ENCODE measurements around the gene NUP35.
A peak's percentile ranks its signal among the peaks of the same experiment; 100 is the strongest.

The NUP35 gene, protein sequence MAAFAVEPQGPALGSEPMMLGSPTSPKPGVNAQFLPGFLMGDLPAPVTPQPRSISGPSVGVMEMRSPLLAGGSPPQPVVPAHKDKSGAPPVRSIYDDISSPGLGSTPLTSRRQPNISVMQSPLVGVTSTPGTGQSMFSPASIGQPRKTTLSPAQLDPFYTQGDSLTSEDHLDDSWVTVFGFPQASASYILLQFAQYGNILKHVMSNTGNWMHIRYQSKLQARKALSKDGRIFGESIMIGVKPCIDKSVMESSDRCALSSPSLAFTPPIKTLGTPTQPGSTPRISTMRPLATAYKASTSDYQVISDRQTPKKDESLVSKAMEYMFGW

DNA sequence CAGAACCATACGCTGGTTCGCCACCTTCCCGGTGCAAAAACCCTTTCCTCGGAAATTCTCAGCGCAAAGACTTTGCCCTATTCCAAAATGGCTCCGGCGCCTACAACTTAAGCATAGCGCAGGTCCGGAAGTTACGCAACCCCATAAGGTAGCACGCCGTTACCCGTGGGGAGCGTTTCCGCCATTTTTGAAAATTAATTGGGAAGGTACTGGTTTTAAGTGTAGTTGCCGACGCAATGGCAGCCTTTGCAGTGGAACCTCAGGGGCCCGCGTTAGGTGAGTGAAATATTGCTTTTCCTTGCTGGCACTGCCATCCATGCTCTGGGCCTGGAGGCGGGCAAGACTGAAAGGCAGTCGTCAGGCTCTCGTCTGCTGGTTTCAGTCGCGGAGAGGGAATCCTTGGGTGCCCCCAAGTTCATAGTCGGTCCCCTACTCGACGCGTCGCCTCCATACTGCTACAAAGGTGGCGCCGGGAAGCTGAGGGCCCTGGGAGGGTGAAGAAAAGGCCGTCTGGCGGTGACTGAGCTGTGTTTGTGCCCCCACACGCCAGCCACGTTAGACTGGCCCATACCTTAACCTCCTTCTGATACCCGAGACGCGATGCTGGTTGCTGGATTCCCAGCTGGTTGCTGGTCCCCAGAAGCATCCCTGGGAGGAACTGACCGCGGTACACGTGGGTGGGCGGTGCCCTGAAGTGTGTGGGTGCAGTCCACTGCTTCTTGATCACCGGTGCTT lies at the start of gene NUP35:
NUP35 (plus strand) TSS at position 222 of the 735 bp plus-strand sequence; CDS start at position 237, 15 bp downstream.
- DNase-seq (ENCODE audit: low read depth in 2 of 2) = peak; percentile 74 to 75

DNA sequence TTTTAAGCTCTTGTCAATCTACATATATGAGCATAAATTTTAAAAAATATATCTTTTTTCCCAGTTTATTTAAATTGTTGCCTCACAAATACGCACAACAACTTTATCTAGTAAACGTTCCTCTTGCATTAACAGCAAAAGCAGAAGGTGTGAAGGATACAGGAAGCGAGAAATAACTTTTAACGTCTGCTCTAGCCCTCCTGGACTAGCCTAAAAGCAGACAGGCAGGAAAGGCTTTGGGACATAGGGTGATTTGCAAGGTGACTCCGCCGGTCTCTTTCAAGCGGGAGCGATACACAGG lies 46.1 kb upstream of the NUP35 start:
- no peak for DNase-seq (ENCODE audit: low read depth in 2 of 2)

DNA sequence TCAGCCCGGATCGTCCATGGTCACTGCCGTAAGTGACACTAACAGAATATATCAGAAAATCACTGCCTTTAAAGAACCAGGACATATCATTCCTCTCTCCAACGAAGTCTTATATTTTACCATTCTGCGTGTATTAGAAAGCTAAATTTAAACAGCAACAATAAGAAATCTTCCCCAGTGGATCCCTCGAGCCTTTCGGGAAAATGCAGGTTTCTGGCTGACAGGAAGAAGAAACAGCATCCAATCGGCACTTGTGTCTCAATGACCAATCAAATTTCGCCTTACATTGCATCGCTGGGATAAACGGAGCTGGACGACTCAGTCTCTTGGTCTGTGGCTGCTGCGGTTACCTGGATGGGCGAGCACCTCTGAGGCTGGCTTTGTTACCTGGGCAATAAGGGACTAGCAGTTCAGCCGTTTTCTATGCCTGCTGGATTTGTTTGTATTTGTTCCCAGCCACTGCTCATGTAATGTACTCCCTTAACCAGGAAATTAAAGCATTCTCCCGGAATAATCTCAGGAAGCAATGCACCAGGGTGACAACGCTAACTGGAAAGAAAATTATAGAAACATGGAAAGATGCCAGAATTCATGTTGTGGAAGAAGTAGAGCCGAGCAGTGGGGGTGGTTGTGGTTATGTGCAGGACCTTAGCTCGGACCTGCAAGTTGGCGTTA lies 45.6 kb upstream of the NUP35 start, which contains the start of gene DUSP19:
DUSP19 (plus strand) TSS at position 284 of the 675 bp plus-strand sequence; CDS start at position 471, 187 bp downstream.
- peak; percentile 64 to 78 for DNase-seq (ENCODE audit: low read depth in 2 of 2)

DNA sequence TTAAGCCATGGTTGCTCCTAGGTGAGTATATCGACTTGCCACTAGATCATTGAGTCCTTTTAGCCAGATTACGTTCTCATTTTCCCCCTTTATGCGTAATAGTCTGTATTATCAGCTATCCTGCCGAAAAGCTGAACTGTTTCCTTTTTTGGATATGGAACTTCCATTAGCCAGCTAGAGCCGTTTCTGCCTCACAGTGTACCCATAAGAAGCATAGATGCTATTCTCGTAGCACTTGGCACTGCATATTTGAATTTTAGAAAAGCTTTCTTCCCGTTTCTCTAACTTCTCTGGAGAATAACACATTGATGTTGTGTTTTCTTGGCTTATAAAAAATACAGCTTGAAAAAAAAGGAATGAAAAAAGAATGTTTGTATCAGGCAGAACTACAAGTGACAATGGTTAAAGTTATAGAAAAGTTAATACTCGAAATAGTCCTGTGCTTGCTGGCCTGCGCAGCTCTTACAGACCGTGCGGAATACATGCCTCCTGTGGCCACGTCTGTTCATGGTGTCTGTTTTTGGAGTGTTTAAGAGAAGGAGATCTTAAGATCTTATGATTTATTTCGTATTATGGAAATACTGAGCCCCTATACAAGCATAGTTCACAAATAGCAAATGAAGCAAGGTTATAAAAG lies 45.0 kb upstream of the NUP35 start:
- no peak for DNase-seq (ENCODE audit: low read depth in 2 of 2)

DNA sequence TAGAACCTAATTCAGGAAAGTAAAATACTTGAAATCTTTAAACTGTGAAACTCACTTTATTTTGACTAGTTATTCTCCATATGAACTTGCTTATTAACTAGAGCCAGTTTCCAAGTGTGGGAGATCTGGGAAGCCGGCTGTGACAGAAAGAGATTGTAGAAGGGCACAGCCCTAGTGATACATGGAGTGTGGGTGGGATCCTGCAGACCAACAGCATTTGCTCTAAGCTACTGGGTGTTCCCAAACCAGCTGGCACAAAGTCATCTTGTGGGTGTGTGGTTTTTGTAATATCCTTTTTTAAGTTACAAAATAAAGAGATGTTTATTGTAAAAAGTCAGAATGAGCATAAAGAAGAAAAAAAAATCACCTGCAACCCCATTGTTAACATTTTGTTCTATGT lies 42.3 kb upstream of the NUP35 start:
- DNase-seq (ENCODE audit: low read depth in 2 of 2) = no peak

DNA sequence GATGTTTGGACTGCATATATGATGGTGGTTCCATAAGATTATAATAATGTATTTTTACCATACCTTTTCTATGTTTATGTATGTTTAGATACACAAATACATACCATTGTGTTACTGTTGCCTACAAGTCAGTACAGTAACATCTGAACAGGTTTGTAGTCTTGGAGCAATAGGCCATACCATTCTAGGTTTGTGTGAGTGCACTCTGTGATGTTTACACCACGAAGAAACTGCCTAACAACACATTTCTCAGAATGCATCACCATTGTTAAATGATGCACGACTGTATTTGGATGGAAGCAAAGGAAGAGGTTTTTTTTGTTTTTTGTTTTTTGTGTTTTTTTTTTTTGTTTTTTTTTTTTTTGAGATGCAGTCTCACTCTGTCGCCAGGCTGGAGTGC lies 36.2 kb upstream of the NUP35 start:
- DNase-seq (ENCODE audit: low read depth in 2 of 2) = no peak

DNA sequence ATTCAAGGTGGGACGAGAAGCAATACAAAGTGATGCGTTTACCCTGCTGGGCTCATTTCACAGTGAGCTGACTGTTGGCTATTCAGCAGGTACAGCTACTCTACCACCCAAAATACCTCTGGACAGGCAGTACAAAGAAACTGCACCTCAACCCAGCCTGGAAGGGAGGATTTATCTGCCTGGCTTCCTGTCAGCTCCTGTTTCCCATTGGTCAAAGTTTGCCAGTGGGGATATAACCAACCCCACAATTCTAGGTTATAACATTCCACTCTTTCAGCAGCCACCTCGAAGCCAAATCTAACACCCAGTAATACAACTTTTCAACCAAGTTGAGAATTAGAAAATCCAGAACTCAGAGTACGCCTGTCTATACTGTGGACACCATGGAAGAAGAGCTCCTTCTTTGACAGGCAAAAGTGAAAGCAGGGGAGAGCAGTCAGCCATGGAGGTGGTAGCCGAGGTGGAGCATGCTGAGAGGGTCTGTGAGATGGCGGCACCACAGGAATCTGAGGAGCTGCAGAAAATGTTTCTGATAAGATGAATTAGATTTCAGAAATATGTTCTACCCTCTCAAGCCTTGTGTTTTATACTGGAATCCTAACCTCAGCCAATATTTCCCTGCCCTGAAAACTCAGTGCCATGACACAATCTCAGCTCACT lies 34.9 kb upstream of the NUP35 start:
- DNase-seq (ENCODE audit: low read depth in 2 of 2) = no peak

DNA sequence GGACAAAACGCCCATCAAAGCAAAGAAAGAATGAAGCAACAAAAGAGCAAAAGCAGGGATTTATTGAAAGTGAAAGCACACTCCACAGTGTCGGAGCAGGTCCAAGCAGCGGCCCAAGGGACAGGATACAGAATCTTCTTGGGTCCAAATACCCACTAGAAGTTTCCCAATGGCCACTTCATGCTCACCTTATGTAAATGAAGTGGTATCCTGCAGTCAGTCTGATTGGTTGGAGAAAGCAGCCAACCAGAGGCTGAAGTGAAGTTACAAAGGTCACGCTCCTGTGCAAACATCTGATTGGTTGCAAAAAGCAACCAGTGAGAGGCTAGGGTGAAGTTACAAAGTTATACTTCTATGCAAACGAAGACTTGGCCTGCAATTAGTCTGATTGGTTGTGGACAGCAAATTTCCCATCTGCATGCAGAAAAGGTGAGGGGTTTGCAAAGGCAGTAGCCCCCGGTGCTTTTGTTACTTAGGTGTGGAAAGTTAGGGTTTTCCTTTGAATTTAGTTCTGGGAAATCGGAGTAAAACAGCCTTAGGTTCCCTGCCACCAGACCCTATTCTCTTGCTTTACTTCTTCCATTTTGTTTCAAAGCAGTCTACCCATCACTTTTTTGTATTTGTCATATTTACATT lies 32.8 kb upstream of the NUP35 start:
- DNase-seq (ENCODE audit: low read depth in 2 of 2) = no peak

DNA sequence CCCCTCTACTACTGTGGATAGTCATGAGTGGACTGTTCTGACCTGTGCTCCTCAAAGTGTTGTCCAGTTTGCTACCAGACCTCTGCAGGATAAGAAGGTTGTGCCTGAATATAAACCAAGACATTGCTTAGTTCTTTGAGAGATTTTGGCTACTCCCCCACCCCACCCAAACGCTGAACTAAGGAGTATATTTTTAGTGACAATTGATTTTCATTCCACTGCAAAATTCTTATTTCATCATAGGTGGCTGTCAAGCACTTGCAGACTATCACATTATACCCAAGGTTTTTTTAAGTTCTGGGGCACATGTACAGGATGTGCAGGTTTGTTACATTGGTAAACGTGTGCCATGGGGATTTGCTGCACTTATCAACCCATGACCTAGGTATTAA lies 32.3 kb upstream of the NUP35 start:
- DNase-seq (ENCODE audit: low read depth in 2 of 2) = no peak

DNA sequence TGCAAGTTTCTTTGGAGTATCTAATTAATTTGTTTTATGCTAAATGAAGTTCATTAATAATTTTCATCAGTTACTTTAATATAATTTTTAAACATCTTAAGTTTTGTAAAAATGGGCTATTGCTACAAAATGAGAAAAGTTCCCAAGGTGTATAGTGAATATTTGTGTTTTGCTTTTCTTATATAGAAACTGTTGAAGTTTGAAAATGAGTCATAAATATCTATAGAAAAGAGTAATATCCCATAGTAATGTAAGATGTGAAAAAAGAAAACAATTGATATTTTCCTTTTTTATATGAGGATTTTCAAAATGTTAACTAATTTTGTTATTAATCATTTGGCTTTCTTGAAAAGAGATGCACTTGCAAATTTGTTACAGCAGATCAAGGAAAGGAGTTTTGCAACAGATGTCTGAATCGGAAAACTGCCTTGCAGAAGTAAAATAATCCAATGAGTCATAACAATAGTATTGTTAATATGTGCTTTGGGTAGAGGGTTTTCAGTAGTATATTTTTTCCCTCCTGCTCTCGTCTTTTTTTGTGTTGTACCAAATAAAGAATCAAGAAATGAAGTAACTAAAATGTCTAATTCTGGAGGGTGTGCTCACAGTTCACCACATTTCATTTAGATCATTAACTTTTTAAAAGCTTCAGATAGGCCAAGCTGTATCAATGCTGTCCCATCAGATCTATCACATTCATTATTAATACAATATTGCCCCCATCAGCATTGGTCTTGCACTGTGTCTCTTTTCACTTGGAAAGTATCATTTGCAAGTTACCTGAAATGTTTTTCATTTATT lies 30.2 kb upstream of the NUP35 start:
- DNase-seq (ENCODE audit: low read depth in 2 of 2) = no peak

DNA sequence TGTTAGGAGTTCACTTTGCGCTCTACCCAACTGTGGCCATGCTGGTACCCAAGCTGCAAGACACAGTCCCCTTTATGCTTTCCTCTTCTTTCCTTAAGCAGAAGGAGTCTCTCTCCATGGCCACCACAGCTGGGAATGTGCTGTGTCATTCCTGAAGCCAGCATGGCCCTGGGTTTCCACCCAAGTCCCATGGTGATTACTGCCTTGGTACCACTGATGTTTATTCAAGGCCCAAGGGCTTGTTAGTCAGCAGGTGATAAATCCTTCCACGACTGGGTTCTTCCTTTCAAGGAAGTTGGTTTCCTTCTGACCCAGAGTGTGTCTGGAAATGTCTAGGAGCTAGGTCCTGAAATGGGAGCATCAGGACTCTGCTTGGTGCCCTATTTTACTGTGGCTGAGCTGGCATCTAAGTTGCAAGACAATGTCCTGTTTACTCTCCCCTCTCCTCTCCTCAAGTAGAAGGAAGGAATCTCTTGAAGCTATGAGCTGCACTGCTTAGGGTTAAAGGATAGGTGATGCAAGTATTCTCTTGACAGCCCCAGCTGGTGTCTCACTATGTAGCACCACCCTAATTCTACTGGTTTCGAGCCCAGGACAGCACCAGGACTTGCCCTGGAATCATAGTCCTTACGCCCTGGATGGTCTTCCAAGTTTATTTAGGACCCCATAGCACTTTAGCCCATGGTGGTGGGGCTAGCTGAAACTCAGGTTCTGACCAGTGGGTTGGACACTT lies 18.7 kb upstream of the NUP35 start:
- DNase-seq (ENCODE audit: low read depth in 2 of 2) = no peak

DNA sequence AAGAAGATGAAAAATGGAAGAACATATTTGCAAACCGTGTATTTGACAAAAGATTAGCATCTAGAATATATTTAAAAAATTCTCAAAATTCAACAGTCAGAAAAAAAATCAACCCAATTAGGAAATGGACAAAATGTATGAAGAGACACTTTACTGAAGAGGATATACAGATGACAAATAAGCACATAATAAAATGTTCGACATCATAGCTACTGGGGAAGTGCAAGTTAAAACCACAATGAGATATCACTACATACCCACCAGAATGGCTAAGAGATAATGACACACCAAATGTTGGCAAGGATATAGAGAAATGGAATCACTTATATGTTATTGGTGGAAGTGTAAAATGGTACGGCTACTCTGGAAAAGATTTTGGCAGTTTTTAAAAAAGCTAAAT lies 11.7 kb upstream of the NUP35 start:
- DNase-seq (ENCODE audit: low read depth in 2 of 2) = no peak

DNA sequence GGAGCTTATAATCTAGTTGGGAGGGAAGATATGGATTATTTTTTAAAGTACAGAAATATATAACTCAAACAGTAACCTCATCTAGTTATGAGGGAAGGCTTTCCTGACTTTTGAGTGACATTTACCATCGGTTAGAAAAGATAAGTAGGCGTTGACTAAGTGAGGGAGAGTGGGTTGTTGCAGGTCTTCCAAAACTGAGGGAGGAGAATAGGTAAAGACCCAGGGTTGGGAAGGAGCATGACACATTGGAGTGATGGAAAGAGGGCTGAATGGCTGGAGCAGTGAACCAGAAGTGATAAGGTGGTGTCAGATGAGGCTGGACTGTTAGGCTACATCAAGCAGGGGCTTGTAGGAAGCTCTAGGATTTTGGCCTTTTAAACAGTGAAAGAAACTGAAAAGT lies 10.6 kb upstream of the NUP35 start:
- DNase-seq (ENCODE audit: low read depth in 2 of 2) = no peak

DNA sequence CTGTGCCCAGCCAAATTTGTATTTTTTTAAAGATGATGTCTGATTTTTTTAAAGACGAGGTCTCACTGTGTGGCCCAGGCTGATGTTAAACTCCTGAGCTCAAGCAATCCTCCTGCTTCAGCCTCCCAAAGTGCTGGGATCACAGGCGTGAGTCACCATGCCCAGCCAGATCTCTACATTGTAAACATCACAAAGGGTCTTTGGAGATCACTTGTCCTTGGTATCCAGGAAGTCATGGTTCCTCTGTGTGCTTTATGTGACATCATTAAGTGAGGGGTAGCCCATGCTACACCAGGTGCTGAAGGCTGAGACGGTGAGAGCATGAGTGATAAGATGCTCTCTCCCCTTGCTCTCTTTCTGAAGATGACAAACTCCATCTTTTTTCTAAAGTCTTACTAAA lies 7.0 kb upstream of the NUP35 start:
- DNase-seq (ENCODE audit: low read depth in 2 of 2) = no peak

DNA sequence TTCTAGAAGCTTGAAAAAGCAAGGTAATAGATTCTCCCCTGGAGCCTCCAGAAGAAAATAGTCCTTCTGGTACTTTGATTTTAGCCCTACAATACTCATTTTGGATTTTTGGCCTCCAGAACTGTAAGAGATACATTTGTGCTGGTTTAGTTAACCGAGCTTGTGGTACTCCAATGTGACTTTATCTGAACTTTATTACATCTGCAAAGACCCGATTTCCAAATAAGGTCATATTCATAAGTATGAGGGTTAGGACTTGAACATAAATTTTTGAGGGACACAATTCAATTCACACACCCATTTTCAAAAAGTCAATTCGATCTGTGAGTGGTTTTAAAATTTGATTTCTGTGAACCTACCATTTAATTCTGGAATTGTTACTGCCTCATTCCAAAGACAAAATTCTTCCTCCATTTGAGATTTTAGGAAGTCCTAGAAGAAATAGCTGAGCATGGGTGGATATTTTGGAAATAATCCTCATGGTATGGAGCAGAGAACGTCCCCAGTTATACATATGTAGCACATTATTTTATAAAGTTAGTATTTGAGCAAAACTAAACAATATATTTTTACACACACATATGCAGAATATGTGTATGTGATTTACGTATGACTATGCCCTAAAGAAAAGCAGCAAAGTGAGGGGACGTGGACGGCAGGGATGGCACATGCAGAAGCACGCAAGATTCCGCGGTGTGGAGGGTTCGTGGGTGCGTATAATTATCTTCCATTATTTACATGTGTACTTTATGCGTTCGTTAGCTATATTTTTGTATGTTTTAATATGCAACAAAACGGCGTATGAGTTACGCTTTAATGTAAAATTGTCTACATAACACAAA lies 905 bp upstream of the NUP35 start:
- DNase-seq (ENCODE audit: low read depth in 2 of 2) = no peak

DNA sequence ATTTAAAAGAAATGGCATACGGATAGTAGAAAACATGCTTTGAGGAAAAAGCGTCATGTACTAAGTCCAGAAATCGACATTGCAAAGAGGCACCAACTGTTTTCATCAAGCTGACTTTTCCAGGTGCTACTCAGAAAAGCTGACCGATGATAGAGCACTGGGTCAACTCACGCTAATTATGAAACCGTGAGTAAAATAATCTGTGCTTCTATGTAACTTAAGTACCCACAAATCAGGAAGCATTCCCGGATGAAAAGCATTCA lies 353 bp upstream of the NUP35 start:
- DNase-seq (ENCODE audit: low read depth in 2 of 2) = no peak

DNA sequence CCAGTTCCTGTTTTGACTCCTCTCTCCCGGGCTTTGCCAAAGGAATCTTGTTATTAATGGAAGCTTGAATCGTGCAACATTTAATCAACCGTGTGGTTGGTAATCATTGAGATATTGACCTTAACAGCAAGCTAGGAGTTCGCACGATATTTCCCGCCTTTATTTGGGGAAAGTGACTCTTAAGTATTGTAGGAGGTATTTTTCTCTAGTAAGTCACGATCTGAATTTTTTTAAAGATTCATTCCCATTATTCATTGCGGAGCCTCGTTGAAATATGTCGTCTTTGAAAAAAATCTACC lies 663 bp downstream of the NUP35 start:
- no peak for DNase-seq (ENCODE audit: low read depth in 2 of 2)

DNA sequence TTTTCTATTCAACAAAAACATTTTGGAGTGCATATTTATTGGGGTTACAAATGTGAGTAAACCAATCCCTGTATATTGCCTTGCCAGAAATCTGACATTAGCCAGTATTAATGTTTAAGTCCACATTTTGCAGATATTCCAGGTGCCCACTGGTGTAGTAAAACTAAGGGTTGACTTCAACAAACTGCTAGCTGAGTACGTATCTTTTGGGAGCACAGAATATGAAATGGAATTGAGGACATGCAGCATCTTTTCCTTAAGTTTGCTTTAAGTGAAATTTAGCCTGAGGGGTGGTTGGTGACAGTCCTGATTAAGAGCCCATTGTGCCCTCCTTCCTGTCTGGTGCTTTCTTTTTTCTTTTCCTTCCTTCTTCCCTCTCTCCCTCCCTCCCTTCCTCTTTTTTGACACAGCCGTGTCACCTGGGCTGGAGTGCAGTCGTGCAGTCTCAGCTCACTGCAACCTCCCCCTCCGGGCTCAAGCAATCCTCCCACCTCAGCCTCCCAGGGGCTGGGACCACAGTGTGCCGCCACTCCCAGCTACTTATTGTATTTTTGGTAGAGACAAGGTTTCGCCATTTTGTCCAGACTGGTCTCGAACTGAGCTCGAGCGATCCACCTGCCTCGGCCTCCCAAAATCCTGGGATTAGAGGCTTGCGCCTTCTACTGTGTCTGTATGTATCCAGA lies 1.6 kb downstream of the NUP35 start:
- DNase-seq (ENCODE audit: low read depth in 2 of 2) = no peak

DNA sequence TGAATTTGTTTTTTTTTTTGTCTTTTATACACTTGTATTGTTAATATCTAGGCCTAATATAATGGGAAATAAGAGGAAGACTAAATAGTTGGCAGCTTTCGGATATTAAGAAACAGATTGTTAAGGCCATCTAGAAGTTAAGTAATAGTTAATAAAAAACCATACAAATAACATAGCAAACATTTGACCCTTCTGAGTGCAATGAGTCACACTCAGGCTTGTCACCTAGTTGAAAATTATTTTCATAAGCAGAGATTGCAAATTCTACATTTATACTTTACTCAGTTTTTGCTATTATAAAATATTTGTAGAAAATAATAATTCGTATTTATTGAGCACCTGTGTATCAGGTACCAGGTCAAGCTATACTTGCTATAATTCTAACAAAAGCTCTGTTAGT lies 2.4 kb downstream of the NUP35 start:
- no peak for DNase-seq (ENCODE audit: low read depth in 2 of 2)

Data from stimulated activated CD4-positive, alpha-beta T cell treated with anti-CD3 and anti-CD28 coated beads, Interleukin-15, amount 100 ng/mL, for 48 hours (primary cell).